H9 (cell line): ENCODE measurements around the gene ARID1A. TPM values are rescaled to one million over a fixed set of nuclear protein-coding genes. Genes with fewer than 3 reads are reported as not detected.
A peak's percentile ranks its signal among the peaks of the same experiment; 100 is the strongest.
"Not testable (repeated sequence)": the region's sequence is repeated elsewhere in the genome, so short reads cannot be mapped to it uniquely, and the experiment has no call there.

ENCODE experiments used
- DNase-seq: peaks from one replicate; pipeline ENCODE4 v3.0.0-alpha.2; 2017
- H2AFZ ChIP-seq: one replicate; pipeline ENCODE4 v1.6.1; 2013; ENCODE audit warnings: mild to moderate bottlenecking, low read length, control low read depth, moderate library complexity
- H2AK5ac ChIP-seq: 2 replicates; pipeline ENCODE4 v1.6.1; 2013; ENCODE audit warnings: low read length, control low read depth, mixed read lengths; ENCODE audit not compliant: insufficient read length
- H2BK120ac ChIP-seq: one replicate; pipeline ENCODE4 v1.6.1; 2013; ENCODE audit warnings: low read depth, mild to moderate bottlenecking, low read length, control low read depth, inconsistent platforms; ENCODE audit not compliant: poor library complexity, severe bottlenecking
- H2BK12ac ChIP-seq: 2 replicates; pipeline ENCODE4 v1.6.1; 2013; ENCODE audit warnings: low read length, control low read depth, mixed read lengths, low read depth; ENCODE audit not compliant: insufficient read length
- H2BK15ac ChIP-seq: 2 replicates; pipeline ENCODE4 v1.6.1; 2013; ENCODE audit warnings: low read depth, low read length, control low read depth
- H2BK20ac ChIP-seq: one replicate; pipeline ENCODE4 v1.6.1; 2013; ENCODE audit warnings: low read depth, mild to moderate bottlenecking, low read length, control low read depth, inconsistent platforms; ENCODE audit not compliant: poor library complexity, severe bottlenecking
- H2BK5ac ChIP-seq: 2 replicates; pipeline ENCODE4 v1.6.1; 2013; ENCODE audit warnings: low read length, control low read depth, mixed read lengths; ENCODE audit not compliant: insufficient read length
- H3K14ac ChIP-seq: 2 replicates; pipeline ENCODE4 v1.6.1; 2013; ENCODE audit warnings: low read length, control low read depth; ENCODE audit not compliant: insufficient read depth
- H3K18ac ChIP-seq: 2 replicates; pipeline ENCODE4 v1.6.1; 2013; ENCODE audit warnings: low read depth, mild to moderate bottlenecking, mixed read lengths, low read length, control low read depth; ENCODE audit not compliant: insufficient read length
- H3K23ac ChIP-seq: 2 replicates; pipeline ENCODE4 v1.6.1; 2013; ENCODE audit warnings: low read length, control low read depth, mixed read lengths, low read depth; ENCODE audit not compliant: insufficient read length
- H3K23me2 ChIP-seq: 2 replicates; pipeline ENCODE4 v1.6.1; 2013; ENCODE audit warnings: low read depth, mild to moderate bottlenecking, mixed read lengths, low read length, control low read depth; ENCODE audit not compliant: insufficient read length, poor library complexity, severe bottlenecking
- H3K27ac ChIP-seq: 2 replicates; pipeline ENCODE4 v1.5.1; 2013; ENCODE audit warnings: low read length, control low read depth, mixed read lengths, low read depth; ENCODE audit not compliant: insufficient read length
- H3K27me3 ChIP-seq: 2 replicates; pipeline ENCODE4 v1.6.1; 2013; ENCODE audit warnings: low read length, control low read depth, inconsistent platforms; ENCODE audit not compliant: insufficient read depth
- H3K4ac ChIP-seq: 2 replicates; pipeline ENCODE4 v1.6.1; 2013; ENCODE audit warnings: low read depth, mild to moderate bottlenecking, control low read depth, inconsistent platforms, low read length, moderate library complexity
- H3K4me1 ChIP-seq: 2 replicates; pipeline ENCODE4 v1.6.1; 2013; ENCODE audit warnings: low read length, control low read depth, inconsistent platforms; ENCODE audit not compliant: insufficient read depth
- H3K4me2 ChIP-seq: 2 replicates; pipeline ENCODE4 v1.6.1; 2013; ENCODE audit warnings: low read length, control low read depth, mixed read lengths; ENCODE audit not compliant: insufficient read length, insufficient read depth
- H3K56ac ChIP-seq: 2 replicates; pipeline ENCODE4 v1.6.1; 2013; ENCODE audit warnings: low read depth, mild to moderate bottlenecking, mixed read lengths, low read length, control low read depth; ENCODE audit not compliant: insufficient read length
- H3K79me1 ChIP-seq: 2 replicates; pipeline ENCODE4 v1.6.1; 2013; ENCODE audit warnings: low read depth, mild to moderate bottlenecking, moderate library complexity, low read length, control low read depth, inconsistent platforms; ENCODE audit not compliant: insufficient read depth, poor library complexity, severe bottlenecking
- H3K79me2 ChIP-seq: 2 replicates; pipeline ENCODE4 v1.6.1; 2013; ENCODE audit warnings: low read length, control low read depth, inconsistent platforms; ENCODE audit not compliant: insufficient read depth
- H3K9ac ChIP-seq: 2 replicates; pipeline ENCODE4 v1.6.1; 2013; ENCODE audit warnings: low read length, control low read depth, mixed read lengths; ENCODE audit not compliant: insufficient read length; ENCODE audit errors: extremely low read depth
- H3K9me3 ChIP-seq: one replicate; pipeline ENCODE4 v1.6.1; 2013; ENCODE audit warnings: low read depth, low read length, inconsistent platforms; ENCODE audit not compliant: control insufficient read depth
- H3T11ph ChIP-seq: one replicate; pipeline ENCODE4 v1.6.1; 2013; ENCODE audit warnings: mild to moderate bottlenecking, low read length, control low read depth, inconsistent platforms
- H4K20me1 ChIP-seq: one replicate; pipeline ENCODE4 v1.6.1; 2013; ENCODE audit not compliant: control insufficient read depth, insufficient read length, insufficient read depth
- H4K5ac ChIP-seq: 2 replicates; pipeline ENCODE4 v1.6.1; 2013; ENCODE audit warnings: low read depth, mild to moderate bottlenecking, mixed read lengths, low read length, control low read depth; ENCODE audit not compliant: insufficient read length
- H4K8ac ChIP-seq: replicated peaks from 2 replicates; pipeline ENCODE4 v1.6.1; 2013; ENCODE audit warnings: low read length, control low read depth, mixed read lengths, low read depth; ENCODE audit not compliant: insufficient read length
- H4K91ac ChIP-seq: 2 replicates; pipeline ENCODE4 v1.6.1; 2013; ENCODE audit warnings: low read depth, mild to moderate bottlenecking, moderate library complexity, mixed read lengths, low read length, control low read depth; ENCODE audit not compliant: insufficient read length
- H3K27ac Mint-ChIP-seq, 3 experiments: 2 replicates in 2 of 3; 3 replicates in 1 of 3; pipeline ENCODE4 v1.8.0; 2020 to 2021; ENCODE audit warnings: mixed read lengths in 3 of 3, mild to moderate bottlenecking in 1 of 3, moderate library complexity in 1 of 3
- H3K27me3 Mint-ChIP-seq: 2 replicates; pipeline ENCODE4 v1.8.0; 2021; ENCODE audit warnings: low read depth, mild to moderate bottlenecking, moderate library complexity, mixed read lengths
- H3K36me3 Mint-ChIP-seq, 3 experiments: 2 replicates in 2 of 3; 3 replicates in 1 of 3; pipeline ENCODE4 v1.8.0; 2020 to 2021; ENCODE audit warnings: low read depth in 3 of 3, mixed read lengths in 3 of 3; ENCODE audit not compliant: insufficient read depth in 1 of 3
- H3K4me1 Mint-ChIP-seq, 2 experiments: 2 replicates each; pipeline ENCODE4 v1.8.0; 2020; ENCODE audit warnings: mixed read lengths in 2 of 2
- H3K4me3 Mint-ChIP-seq, 2 experiments: 2 replicates in 1 of 2; 3 replicates in 1 of 2; pipeline ENCODE4 v1.8.0; 2020 to 2021; ENCODE audit warnings: mild to moderate bottlenecking in 2 of 2, mixed read lengths in 2 of 2, moderate library complexity in 1 of 2
- H3K9me3 Mint-ChIP-seq, 2 experiments: 2 replicates in 1 of 2; 3 replicates in 1 of 2; pipeline ENCODE4 v1.8.0; 2020; ENCODE audit warnings: mild to moderate bottlenecking in 2 of 2, mixed read lengths in 2 of 2, moderate library complexity in 1 of 2
- CTCF ChIP-seq: fragments of 200-600 bp; sonication (generic); conservative IDR thresholded peaks from 3 replicates; pipeline ENCODE4 v1.8.0; 2021; ENCODE audit warnings: antibody characterized with exemption, mild to moderate bottlenecking
- WGBS: extraction: QIAGEN DNeasy Blood & Tissue Kit; methylation state at CpG from one replicate; pipeline ENCODE4 v1.1.7; 2013; ENCODE audit warnings: missing lambda C conversion rate, low lambda C conversion rate, mixed read lengths; ENCODE audit not compliant: insufficient read length; ENCODE audit errors: extremely low coverage; 5-methylcytosine and 5-hydroxymethylcytosine counted together
- total RNA-seq: library from RNA; stranded (reverse); gene quantifications from 2 replicates; pipeline ENCODE4 v1.2.1, GENCODE V29; 2021

ARID1A gene
- total RNA-seq, 1 experiment from 2014 or later = 147 TPM

- Histone ChIP-seq H3K9ac (no peak overlapping the region), H4K91ac (no peak overlapping the region), H4K5ac (no peak overlapping the region), H2BK5ac (no peak overlapping the region), H3K27ac (no peak overlapping the region), H3T11ph (no peak overlapping the region), H2BK120ac (no peak overlapping the region), H2BK15ac (no peak overlapping the region), H3K18ac (no peak overlapping the region), H3K23me2 (no peaks in the 10 kb centered on the region), H4K8ac (no peak overlapping the region), H3K4me2 (peak overlapping the region; percentile 12), H3K14ac (no peak overlapping the region), H3K56ac (no peak overlapping the region), H3K23ac (no peak overlapping the region), H3K9me3 (no peaks in the 10 kb centered on the region), H2BK20ac (no peak overlapping the region), H2AFZ (no peak overlapping the region), H3K79me1 (no peaks in the 10 kb centered on the region), H3K79me2 (no peaks in the 10 kb centered on the region), H3K4me1 (peaks cover 4% of the 10 kb centered on the region; the same call in 1 of the 2 replicates), H3K4ac (no peak overlapping the region), H3K27me3 (no peaks in the 10 kb centered on the region), H2BK12ac (no peak overlapping the region), H4K20me1 (no peaks in the 10 kb centered on the region), H2AK5ac (no peak overlapping the region)
- WGBS = no CpG with 5 or more reads among the region's 5 CpGs
- peak overlapping the region; percentile 8 to 82 (median 70); a peak in 5 of 7 replicates for H3K27ac Mint-ChIP-seq
- H3K4me1 Mint-ChIP-seq = peaks cover 16 to 17% of the 10 kb centered on the region in 2 experiments
- peak overlapping the region in 1 of 2 experiments; percentile 14; a peak in 2 of 5 replicates for H3K4me3 Mint-ChIP-seq
- no peak for TF ChIP-seq CTCF
- H3K36me3 Mint-ChIP-seq = peaks cover 9 to 12% (median 10%) of the 10 kb centered on the region in 3 experiments
- H3K9me3 Mint-ChIP-seq = peaks cover 7 to 8% of the 10 kb centered on the region in 2 experiments; a peak in 4 of 5 replicates
- no peaks in the 10 kb centered on the region for H3K27me3 Mint-ChIP-seq
- DNase-seq = no peak
Measured at GRCh38 chr1:26799479-26800142, 103.8 kb downstream of the ARID1A start.

GRCh38 chr1:26803932-26804331 lies 108.1 kb downstream of the ARID1A start:
- not testable (repeated sequence) for DNase-seq, H2BK15ac ChIP-seq, H2BK20ac ChIP-seq, H3K56ac ChIP-seq, H2AFZ ChIP-seq, H3K27ac ChIP-seq, H4K91ac ChIP-seq, H3K4me3 Mint-ChIP-seq, H2AK5ac ChIP-seq, H3K18ac ChIP-seq, H2BK5ac ChIP-seq, H3K27me3 Mint-ChIP-seq, H3K23me2 ChIP-seq, H3K27me3 ChIP-seq, H2BK12ac ChIP-seq, H4K8ac ChIP-seq, H3K14ac ChIP-seq, H3K4me1 ChIP-seq, H3T11ph ChIP-seq, H3K23ac ChIP-seq, H3K9me3 ChIP-seq, H4K5ac ChIP-seq, H2BK120ac ChIP-seq, H4K20me1 ChIP-seq, H3K36me3 Mint-ChIP-seq, H3K27ac Mint-ChIP-seq, H3K4ac ChIP-seq, H3K9ac ChIP-seq, H3K79me2 ChIP-seq, H3K4me2 ChIP-seq, H3K79me1 ChIP-seq
- Mint-ChIP-seq H3K4me1 (peaks cover 16% of the 10 kb centered on the region in 2 experiments), H3K9me3 (peaks cover 15 to 16% of the 10 kb centered on the region in 2 experiments; a peak in 4 of 5 replicates)
- WGBS = no CpG with 5 or more reads among the region's 36 CpGs
